COLO668 (cell line): Measurements from ENCODE around the gene BCL6B.
"Not testable (repeated sequence)": the region's sequence is repeated elsewhere in the genome, so short reads cannot be mapped to it uniquely, and the experiment has no call there.

Experiments used
- DNase-seq: peaks from one replicate; lab custom pipeline; 2025; ENCODE audit not compliant: unreplicated experiment; lab: John Stamatoyannopoulos, UW

Gene BCL6B

GRCh38 chr17:7026471-7027115 is 3.7 kb downstream of the BCL6B start:
- peak; percentile 60 for DNase-seq

GRCh38 chr17:7027335-7027734 is 4.5 kb downstream of the BCL6B start:
- peak; percentile 12 for DNase-seq

- no peak for DNase-seq
These were observed 6.2 kb downstream of the BCL6B start for GRCh38 chr17:7029096-7029495.

- no peak for DNase-seq
These were observed 6.8 kb downstream of the BCL6B start for GRCh38 chr17:7029659-7030058.

GRCh38 chr17:7034955-7035590 is 12.2 kb downstream of the BCL6B start:
- DNase-seq: no peak

- peak; percentile 92 for DNase-seq
These were observed 12.9 kb downstream of the BCL6B start, which contains the start of gene SLC16A13 for GRCh38 chr17:7035591-7036368. SLC16A13 (plus strand) TSS chr17:7036015; CDS start chr17:7036383, 368 bp downstream.

GRCh38 chr17:7038025-7038862 is 15.4 kb downstream of the BCL6B start:
- no peak for DNase-seq

- no peak for DNase-seq
These were observed 17.0 kb downstream of the BCL6B start for GRCh38 chr17:7039832-7040231.

- DNase-seq: peak; percentile 19
These were observed 19.0 kb downstream of the BCL6B start for GRCh38 chr17:7041607-7042500.

- DNase-seq: peak; percentile 39
These were observed 19.8 kb downstream of the BCL6B start for GRCh38 chr17:7042501-7043181.

- peak; percentile 23 for DNase-seq
These were observed 20.3 kb downstream of the BCL6B start for GRCh38 chr17:7043182-7043496.

GRCh38 chr17:7043497-7044198 is 20.8 kb downstream of the BCL6B start, which contains the start of gene SLC16A11:
SLC16A11 (minus strand) TSS chr17:7044092; CDS start chr17:7043513, 579 bp downstream.
- peak; percentile 88 for DNase-seq

- DNase-seq: peak; percentile 25
These were observed 22.8 kb downstream of the BCL6B start for GRCh38 chr17:7045492-7046126.

- DNase-seq: peak; percentile 69
These were observed 23.4 kb downstream of the BCL6B start for GRCh38 chr17:7046127-7046724.

GRCh38 chr17:7046725-7047397 is 24.0 kb downstream of the BCL6B start:
- DNase-seq: not testable (repeated sequence)

GRCh38 chr17:7047566-7047965 is 24.7 kb downstream of the BCL6B start:
- no peak for DNase-seq

GRCh38 chr17:7048968-7049367 is 26.1 kb downstream of the BCL6B start:
- no peak for DNase-seq
